ENCODE measurements around the gene FXYD6. TPM values are rescaled to one million over a fixed set of nuclear protein-coding genes. Genes with fewer than 3 reads are reported as not detected.
A peak's percentile ranks its signal among the peaks of the same experiment; 100 is the strongest.
"Not testable (repeated sequence)": the region's sequence is repeated elsewhere in the genome, so short reads cannot be mapped to it uniquely, and the experiment has no call there.

FXYD6 gene
- polyA plus RNA-seq, 5 donors = 148 to 185 (median 176) TPM

- DNase-seq = no peak
Measured at GRCh38 chr11:117871784-117872183, 4.7 kb downstream of the FXYD6 start.

DNA sequence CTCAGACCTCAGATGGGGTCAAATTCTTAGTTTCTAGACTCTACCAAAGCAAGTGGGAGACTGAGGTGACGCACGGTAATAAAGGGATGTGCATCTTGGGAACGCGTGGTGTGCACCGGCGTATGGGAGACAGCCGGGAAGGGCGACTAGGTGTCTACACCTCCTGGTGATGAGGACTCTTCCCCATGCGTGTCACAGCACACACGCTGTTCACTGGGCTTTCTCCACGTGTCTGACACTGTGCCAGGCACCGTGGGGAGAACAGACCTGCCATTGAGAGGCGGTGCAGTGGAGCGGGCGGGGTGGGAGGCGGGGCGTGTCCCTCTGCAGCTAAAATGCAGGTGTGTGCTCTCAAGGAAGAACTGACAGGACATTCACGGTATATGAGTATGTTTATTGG, 5.3 kb downstream of the FXYD6 start:
- DNase-seq = no peak

- no peak for DNase-seq
Measured at GRCh38 chr11:117870103-117870952, 6.1 kb downstream of the FXYD6 start.

- no peak for DNase-seq
Measured at GRCh38 chr11:117869604-117870003, 6.9 kb downstream of the FXYD6 start.

DNA sequence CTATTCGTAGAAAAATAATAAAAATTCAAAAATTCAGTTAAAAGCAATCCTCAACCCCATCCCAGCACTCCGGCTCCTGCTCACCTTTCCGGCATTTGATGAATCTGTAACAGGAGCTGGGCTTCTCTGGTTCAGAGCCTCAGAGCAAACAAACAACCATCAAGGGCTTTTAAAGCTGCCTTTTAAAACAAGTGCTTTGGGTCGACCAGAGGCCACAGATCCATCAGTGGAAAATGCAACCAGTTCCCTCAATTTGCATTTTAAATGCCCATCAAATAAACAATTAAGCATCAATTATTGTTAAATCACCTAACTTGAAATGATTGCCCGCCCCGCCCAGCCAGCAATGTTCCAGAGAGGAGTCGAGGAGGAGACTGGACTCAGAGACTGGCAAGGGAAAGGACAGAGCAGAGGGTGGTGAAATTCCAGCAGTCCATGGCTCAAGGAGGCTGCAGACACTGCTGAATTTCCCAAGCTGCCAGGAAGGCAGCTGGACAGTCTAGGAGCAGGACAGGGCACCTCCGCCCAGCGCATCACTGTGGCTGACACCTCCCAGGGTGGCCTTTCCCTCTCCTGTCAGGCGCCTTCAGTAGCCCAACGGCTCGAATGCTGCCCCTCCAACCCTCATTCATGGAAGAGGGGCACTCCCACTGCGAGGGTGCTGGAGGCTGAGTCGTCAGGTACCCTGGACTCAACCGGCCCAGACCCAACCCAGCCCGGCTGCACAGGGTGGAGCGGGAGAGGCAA, 7.5 kb downstream of the FXYD6 start:
- no peak for DNase-seq

DNA sequence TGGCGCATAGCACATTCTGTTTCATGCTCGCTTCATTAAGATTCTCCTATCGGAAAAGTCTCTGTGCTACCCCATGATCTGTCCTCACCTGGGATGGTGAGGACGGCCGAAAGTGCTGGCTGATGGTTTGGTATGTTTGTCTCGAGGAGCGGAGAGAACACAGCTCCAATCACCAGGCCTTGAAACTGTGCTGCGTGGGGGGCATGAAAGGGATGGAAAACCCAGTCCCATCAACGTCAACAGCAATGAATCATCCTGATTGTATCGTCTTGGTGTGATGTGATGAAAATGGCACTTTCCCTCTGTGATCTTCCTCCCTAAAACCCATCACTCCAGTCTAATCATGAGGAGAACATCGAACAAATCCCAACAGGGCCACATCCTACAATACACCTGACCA, 8.4 kb downstream of the FXYD6 start:
- no peak for DNase-seq

GRCh38 chr11:117866526-117866925, 9.9 kb downstream of the FXYD6 start:
- no peak for DNase-seq

- DNase-seq = not testable (repeated sequence)
Measured at GRCh38 chr11:117865546-117865945, 10.9 kb downstream of the FXYD6 start.

GRCh38 chr11:117863383-117863782, 13.1 kb downstream of the FXYD6 start:
- no peak for DNase-seq

- DNase-seq = no peak
Measured at GRCh38 chr11:117862753-117863152, 13.7 kb downstream of the FXYD6 start.

DNA sequence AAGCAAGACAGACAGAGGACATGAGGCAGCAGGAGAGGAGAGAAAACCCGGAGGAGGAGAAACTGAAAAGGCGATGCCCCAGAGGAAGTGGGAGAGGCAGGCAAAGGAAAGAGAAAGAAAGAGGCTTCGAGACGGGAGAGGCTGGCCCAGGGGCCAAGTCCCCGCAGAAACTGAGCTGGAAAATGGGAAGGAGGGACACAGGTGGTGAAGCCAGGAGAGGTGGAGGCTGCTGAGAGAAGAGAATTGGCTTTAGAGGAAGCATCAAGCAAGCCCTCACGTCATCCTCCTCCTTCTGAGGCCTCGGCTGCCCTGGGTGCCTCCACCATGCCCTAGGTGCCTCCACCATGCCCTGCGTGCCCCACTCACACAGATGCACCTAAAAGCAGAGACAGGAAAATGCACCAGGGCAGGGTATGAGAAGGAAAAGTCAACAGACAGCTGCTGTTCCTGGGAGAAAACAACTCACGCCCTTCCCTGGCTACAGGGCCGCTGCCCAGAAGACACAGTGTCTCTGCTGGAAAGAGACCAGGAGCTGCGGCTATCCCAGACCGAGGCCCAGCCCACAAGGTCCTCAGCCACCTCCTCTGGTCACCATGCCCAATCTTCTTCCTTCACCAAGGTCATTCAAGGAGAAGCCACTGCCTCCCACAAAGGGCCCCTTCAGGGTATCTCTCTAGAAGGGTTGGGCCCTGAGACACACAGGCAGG, 14.3 kb downstream of the FXYD6 start:
- DNase-seq = no peak

DNA sequence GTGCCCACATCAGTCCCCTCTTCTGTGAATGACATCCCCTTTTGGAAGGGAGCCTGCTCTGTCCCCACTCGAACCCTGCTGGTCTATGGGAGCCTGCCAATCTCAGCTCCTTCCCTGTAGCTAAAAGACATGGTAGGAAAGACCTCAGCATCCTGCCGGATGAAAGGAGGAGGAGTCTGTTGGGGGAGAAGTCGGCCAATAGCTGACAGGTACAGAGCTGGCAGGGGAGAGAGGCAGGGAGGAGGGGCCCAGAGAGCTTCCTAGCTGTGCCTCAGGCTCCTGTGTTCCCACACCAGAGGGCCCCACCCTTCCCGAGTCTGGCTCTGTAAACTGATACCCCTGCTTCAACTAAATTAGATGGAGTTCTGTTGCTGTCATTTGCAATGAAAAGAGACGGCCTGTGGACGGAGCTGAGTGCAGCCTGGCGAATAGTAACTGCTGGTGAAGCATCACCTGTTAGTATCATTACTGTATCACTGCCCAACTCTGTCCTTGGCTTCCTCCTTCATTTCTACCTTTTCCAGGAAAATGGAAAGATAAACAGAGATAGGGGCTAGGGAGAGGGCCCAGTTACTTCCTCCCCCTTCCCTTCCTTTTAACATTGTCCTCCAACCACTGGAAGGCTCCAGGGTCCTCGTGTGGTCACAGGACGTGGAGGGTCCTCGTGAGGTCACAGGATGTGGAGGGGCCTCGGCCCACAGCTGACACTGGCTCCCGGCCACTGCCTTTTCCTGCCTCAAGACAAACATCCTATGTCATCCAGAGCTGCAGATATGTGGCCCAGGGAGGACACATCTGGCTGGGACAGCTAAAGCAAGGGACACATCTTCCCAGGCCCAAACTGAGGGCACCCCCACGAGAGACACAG, 15.1 kb downstream of the FXYD6 start:
- no peak for DNase-seq

GRCh38 chr11:117860139-117860538, 16.3 kb downstream of the FXYD6 start:
- no peak for DNase-seq

GRCh38 chr11:117859488-117860112, 16.9 kb downstream of the FXYD6 start:
- no peak for DNase-seq

DNA sequence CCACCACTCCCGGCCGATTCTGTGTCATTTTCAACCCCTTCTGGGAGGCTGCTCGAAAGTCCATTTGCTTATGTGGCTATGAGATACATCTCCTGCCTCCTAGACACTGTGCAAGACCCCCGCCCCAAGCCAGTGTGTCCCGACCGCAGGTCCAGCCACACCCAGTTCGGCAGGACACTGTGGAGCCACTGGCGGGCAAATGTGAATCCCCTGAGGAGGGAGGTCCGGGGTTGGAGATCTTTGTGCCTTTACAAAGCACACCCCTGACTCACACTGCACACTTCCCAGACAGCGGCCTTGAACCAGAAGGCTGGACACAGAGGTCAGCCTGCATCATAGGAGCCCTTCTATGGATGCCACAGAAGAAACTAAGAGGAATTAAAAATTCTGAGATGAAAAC, 17.4 kb downstream of the FXYD6 start:
- no peak for DNase-seq

DNA sequence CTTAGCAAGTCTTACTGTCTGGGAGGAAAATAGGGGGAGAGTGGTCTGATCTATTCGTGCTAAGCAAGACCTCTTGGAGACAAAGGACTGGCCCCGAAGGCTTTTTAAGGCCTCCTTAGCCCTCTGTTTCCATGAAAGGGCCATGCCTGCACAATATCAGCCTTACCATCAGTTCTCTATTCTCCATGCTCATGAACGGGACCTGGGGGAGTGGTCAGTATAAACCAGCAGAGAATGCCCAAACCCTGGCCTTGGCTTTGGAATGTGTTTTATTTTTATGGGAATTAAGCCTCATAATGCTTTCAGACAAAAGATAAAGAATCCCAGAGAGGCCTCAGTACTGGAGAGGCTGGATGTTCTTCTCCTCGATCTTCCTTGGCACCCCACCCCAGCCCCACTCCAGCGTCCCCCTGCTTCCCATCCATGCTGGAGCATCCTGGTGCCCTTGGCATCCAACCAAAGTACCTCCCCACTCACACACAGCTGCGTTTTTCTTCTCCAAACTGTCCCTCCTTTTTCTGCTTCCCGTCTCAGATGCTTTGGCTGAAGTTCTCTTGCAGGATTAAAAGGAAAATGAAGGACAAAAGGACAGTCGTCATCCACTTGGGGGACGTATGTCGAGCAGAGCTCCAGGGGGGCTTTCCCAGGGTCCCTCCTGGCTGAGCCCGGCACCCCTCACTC, 18.6 kb downstream of the FXYD6 start:
- no peak for DNase-seq

DNA sequence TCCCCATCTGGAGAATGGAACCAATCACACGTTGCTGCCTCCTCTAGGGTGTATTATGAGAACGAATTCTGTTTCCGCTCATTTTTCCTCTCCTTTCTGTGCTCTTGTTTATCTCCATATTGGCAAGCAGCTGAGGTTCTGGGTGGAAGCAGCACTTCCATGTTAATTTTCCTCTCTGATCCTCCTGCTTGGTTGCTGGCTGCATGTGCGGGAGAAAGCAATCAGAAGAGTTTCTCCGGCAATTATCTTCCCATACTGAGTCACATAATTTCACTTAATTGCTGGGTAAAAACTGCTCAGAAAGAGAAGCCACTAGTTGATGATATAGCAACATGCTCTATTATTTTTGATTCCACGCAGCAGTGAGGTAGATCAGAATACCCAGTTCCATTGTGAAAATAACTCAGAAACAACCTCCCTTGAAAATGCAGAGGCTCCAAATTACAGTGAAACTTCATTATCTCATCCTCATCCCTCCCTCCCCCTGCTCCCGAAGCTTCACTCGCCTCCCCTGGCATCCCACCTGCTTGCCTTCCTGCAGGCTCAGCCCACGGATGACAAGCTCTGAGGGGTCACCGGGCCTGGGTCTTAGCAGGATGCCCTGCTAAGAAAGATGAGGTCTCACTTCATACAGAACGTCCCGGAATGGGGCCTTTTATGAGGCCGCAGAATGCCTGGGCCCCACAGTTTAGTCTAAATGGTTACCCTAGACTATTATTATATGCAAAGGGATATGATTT, 20.4 kb downstream of the FXYD6 start:
- no peak for DNase-seq

DNA sequence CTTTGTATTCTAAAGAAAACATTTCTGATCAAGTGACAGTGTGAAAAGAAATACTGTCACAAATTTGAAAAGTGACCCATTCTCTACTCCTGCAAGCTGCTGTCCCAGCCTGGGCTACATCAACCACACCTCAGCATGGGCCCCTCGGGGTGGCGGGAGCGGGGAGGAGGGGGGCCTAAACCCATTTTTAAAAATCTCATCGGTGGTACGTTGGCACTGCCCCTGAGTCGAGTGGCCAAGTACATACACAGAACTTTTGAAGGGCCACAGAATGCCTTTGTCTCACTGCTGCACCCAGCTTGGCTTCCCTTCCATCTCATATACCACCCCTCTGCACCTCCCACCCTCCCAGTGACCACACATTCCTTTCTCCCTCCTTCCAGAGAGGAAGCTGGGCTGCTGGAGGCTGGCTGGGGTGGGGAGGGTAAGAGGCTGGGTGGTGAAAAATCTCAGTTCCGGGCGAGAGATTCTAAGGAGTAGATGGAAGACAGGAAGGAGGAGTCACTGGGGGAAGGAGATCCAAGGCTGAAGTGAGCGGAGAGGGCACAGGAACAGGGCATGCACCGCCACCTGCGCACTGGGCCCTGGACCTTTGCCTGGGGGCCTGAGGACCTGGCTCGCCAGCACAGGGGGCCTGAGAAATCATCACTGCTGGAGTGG, 21.1 kb downstream of the FXYD6 start:
- peak in 1 of 2 donors; percentile 52 for DNase-seq

- no peak for DNase-seq
Measured at GRCh38 chr11:117852309-117852708, 24.1 kb downstream of the FXYD6 start.

Data from right lung (tissue), 5 donors.